ENCODE results near the gene OR2A2. TPM values are rescaled to one million over a fixed set of nuclear protein-coding genes. Genes with fewer than 3 reads are reported as not detected.

Gene OR2A2
- total RNA-seq, 1 donor from 2014 or later = not detected

GRCh38 chr7:144144426-144144825 lies 35.0 kb downstream of the OR2A2 start:
- Mint-ChIP-seq H3K4me1 (ENCODE audit: unreplicated experiment) (no peaks in the 10 kb centered on the region), H3K27ac (ENCODE audit: unreplicated experiment) (no peak overlapping the region), H3K36me3 (ENCODE audit: low read depth, unreplicated experiment) (peaks cover 3% of the 10 kb centered on the region), H3K9me3 (ENCODE audit: unreplicated experiment) (peaks cover 16% of the 10 kb centered on the region), H3K27me3 (ENCODE audit: unreplicated experiment) (peaks cover 1% of the 10 kb centered on the region), H3K4me3 (ENCODE audit: unreplicated experiment) (no peak overlapping the region)
- DNase-seq (ENCODE audit: low spot score) = no peak
- no peak for TF ChIP-seq CTCF (IDR thresholded peaks at IDR 0.05; ENCODE audit: unreplicated experiment)

GRCh38 chr7:144148224-144148827 lies 38.9 kb downstream of the OR2A2 start:
- Mint-ChIP-seq H3K4me1 (ENCODE audit: unreplicated experiment) (no peaks in the 10 kb centered on the region), H3K27me3 (ENCODE audit: unreplicated experiment) (no peaks in the 10 kb centered on the region), H3K9me3 (ENCODE audit: unreplicated experiment) (peaks cover 16% of the 10 kb centered on the region), H3K36me3 (ENCODE audit: low read depth, unreplicated experiment) (peaks cover 3% of the 10 kb centered on the region), H3K27ac (ENCODE audit: unreplicated experiment) (no peak overlapping the region), H3K4me3 (ENCODE audit: unreplicated experiment) (no peak overlapping the region)
- TF ChIP-seq CTCF (IDR thresholded peaks at IDR 0.05; ENCODE audit: unreplicated experiment) = no peak
- DNase-seq (ENCODE audit: low spot score) = no peak

GRCh38 chr7:144158861-144159260 lies 49.5 kb downstream of the OR2A2 start:
- no peak for TF ChIP-seq CTCF (IDR thresholded peaks at IDR 0.05; ENCODE audit: unreplicated experiment)
- Mint-ChIP-seq H3K27me3 (ENCODE audit: unreplicated experiment) (no peaks in the 10 kb centered on the region), H3K4me1 (ENCODE audit: unreplicated experiment) (no peaks in the 10 kb centered on the region), H3K27ac (ENCODE audit: unreplicated experiment) (no peak overlapping the region), H3K4me3 (ENCODE audit: unreplicated experiment) (no peak overlapping the region), H3K9me3 (ENCODE audit: unreplicated experiment) (no peaks in the 10 kb centered on the region), H3K36me3 (ENCODE audit: low read depth, unreplicated experiment) (no peaks in the 10 kb centered on the region)
- DNase-seq (ENCODE audit: low spot score) = no peak

Other genes starting within 250 kb of the OR2A2 start
- gene TCAF1, start 207.4 kb upstream of the OR2A2 start, total RNA-seq (ENCODE audit: unreplicated experiment) = 79.7 TPM
- gene OR2F2, start 174.3 kb upstream of the OR2A2 start, total RNA-seq (ENCODE audit: unreplicated experiment) = not detected
- gene OR2F1, start 154.7 kb upstream of the OR2A2 start, total RNA-seq (ENCODE audit: unreplicated experiment) = not detected
- not detected for gene OR6B1, start 109.3 kb upstream of the OR2A2 start, total RNA-seq (ENCODE audit: unreplicated experiment)
- gene OR2A5, start 60.6 kb upstream of the OR2A2 start, total RNA-seq (ENCODE audit: unreplicated experiment) = not detected
- gene OR2A25, start 39.8 kb upstream of the OR2A2 start, total RNA-seq (ENCODE audit: unreplicated experiment) = not detected
- gene OR2A12, start 23.3 kb upstream of the OR2A2 start, total RNA-seq (ENCODE audit: unreplicated experiment) = not detected
- gene OR2A14, start 13.6 kb downstream of the OR2A2 start, total RNA-seq (ENCODE audit: unreplicated experiment) = not detected
- gene CTAGE4, start 73.9 kb downstream of the OR2A2 start, total RNA-seq (ENCODE audit: unreplicated experiment) = 3.3 TPM
- 6.1 TPM for gene ARHGEF35, start 86.2 kb downstream of the OR2A2 start, total RNA-seq (ENCODE audit: unreplicated experiment)
- gene OR2A42, start 130.0 kb downstream of the OR2A2 start, total RNA-seq (ENCODE audit: unreplicated experiment) = 0.08 TPM
- gene OR2A7, start 155.2 kb downstream of the OR2A2 start, total RNA-seq (ENCODE audit: unreplicated experiment) = 2.6 TPM
- 0.80 TPM for gene CTAGE8, start 159.7 kb downstream of the OR2A2 start, total RNA-seq (ENCODE audit: unreplicated experiment)
- gene OR2A1, start 202.8 kb downstream of the OR2A2 start, total RNA-seq (ENCODE audit: unreplicated experiment) = not detected
- gene ARHGEF5, start 245.8 kb downstream of the OR2A2 start, total RNA-seq (ENCODE audit: unreplicated experiment) = 11.9 TPM

All from endothelial cell (in vitro differentiated cells).